Suprapubic skin (tissue), 4 donors: ENCODE data around the gene PEX6.

Source experiments
- EP300 ChIP-seq: sonication (generic); formaldehyde crosslinking; IDR thresholded peaks from one replicate; pipeline ENCODE4 v1.6.1; 2017; ENCODE audit warnings: antibody characterized with exemption
- POLR2A ChIP-seq, 2 donors: fragments of 450-650 bp; IDR thresholded peaks; one replicate each; pipeline ENCODE4 v1.6.1; 2017; ENCODE audit warnings: antibody characterized with exemption in 2 of 2, mild to moderate bottlenecking in 2 of 2, moderate library complexity in 2 of 2
- POLR2AphosphoS5 ChIP-seq, 3 donors: sonication (generic); formaldehyde crosslinking; IDR thresholded peaks; one replicate each; pipeline ENCODE4 v1.6.1; 2017; ENCODE audit warnings: antibody characterized with exemption in 3 of 3
- TF ChIP-seq, protein P1 (sequence below), 2 donors: fragments of 200-600 bp in 1 of 2; fragments of 450-650 bp in 1 of 2; sonication (generic) in 1 of 2; IDR thresholded peaks; one replicate each; pipeline ENCODE4 v1.5.1; 2016 to 2019; ENCODE audit warnings: antibody characterized with exemption in 2 of 2, mild to moderate bottlenecking in 1 of 2, moderate library complexity in 1 of 2

DNA sequence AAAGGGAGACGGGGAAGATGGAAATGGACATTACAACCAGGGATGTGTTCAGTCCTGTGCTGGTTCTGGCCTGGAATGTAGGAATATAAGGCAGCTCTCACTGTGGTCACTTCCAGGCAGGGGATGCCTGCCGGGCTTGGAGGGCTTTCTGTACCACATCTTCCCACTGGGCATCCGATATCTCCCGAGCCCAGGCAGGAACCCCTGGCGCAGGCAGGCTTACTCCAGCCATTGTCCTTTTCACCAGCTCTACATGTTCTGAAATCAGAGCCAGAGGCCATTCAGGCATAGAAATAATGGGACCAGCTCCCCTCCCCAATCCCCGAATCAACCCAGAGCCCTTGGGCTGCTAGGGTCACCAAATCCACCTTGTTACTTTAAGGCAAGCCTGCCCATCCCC is 33.4 kb upstream of the PEX6 start:
- no peak for TF ChIP-seq EP300
- TF ChIP-seq, protein P1, sequence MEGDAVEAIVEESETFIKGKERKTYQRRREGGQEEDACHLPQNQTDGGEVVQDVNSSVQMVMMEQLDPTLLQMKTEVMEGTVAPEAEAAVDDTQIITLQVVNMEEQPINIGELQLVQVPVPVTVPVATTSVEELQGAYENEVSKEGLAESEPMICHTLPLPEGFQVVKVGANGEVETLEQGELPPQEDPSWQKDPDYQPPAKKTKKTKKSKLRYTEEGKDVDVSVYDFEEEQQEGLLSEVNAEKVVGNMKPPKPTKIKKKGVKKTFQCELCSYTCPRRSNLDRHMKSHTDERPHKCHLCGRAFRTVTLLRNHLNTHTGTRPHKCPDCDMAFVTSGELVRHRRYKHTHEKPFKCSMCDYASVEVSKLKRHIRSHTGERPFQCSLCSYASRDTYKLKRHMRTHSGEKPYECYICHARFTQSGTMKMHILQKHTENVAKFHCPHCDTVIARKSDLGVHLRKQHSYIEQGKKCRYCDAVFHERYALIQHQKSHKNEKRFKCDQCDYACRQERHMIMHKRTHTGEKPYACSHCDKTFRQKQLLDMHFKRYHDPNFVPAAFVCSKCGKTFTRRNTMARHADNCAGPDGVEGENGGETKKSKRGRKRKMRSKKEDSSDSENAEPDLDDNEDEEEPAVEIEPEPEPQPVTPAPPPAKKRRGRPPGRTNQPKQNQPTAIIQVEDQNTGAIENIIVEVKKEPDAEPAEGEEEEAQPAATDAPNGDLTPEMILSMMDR (IDR thresholded peaks at IDR 0.05): no peak
- no peak for TF ChIP-seq POLR2A (IDR thresholded peaks at IDR 0.05)
- no peak for TF ChIP-seq POLR2AphosphoS5 (IDR thresholded peaks at IDR 0.05)
